HG02588 (cell line): Measurements from ENCODE around the gene SHMT2.
A peak's percentile ranks its signal among the peaks of the same experiment; 100 is the strongest.
"Not testable (repeated sequence)": the region's sequence is repeated elsewhere in the genome, so short reads cannot be mapped to it uniquely, and the experiment has no call there.

Experiments used
- ATAC-seq: cut with Tn5 transposase; IDR thresholded peaks from one replicate; pipeline ENCODE4 v1.9.1; 2021; ENCODE audit warnings: mild to moderate bottlenecking, moderate library complexity; ENCODE audit not compliant: unreplicated experiment

SHMT2 gene

GRCh38 chr12:57258977-57259970, 29.8 kb downstream of the SHMT2 start:
- no peak for ATAC-seq

- no peak for ATAC-seq
Observed at GRCh38 chr12:57260366-57260765, 30.9 kb downstream of the SHMT2 start.

- no peak for ATAC-seq
Observed at GRCh38 chr12:57261428-57261865, 31.9 kb downstream of the SHMT2 start.

GRCh38 chr12:57262126-57262822, 32.8 kb downstream of the SHMT2 start:
- ATAC-seq = no peak

GRCh38 chr12:57263096-57263495, 33.6 kb downstream of the SHMT2 start:
- ATAC-seq = no peak

GRCh38 chr12:57266681-57267080, 37.2 kb downstream of the SHMT2 start:
- no peak for ATAC-seq

DNA sequence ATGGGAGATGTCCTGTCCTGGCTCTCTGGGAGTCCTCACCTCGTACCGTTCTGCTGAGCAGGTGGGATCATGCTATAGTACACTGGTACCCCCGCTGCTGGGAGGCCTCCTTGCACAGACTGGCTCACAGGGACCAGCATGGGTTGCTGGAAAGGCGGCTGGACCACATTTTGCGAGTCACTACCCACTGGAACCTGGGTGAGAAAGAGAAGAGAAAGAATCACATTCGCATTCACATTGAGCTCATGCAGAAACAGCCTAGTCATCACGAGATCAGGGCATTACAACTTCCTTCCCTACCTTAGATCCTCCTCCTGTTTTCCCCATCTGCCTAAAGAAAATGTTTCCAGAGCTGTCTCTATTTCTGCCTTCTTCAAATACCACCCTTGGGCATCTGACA, 38.8 kb downstream of the SHMT2 start:
- ATAC-seq = no peak

DNA sequence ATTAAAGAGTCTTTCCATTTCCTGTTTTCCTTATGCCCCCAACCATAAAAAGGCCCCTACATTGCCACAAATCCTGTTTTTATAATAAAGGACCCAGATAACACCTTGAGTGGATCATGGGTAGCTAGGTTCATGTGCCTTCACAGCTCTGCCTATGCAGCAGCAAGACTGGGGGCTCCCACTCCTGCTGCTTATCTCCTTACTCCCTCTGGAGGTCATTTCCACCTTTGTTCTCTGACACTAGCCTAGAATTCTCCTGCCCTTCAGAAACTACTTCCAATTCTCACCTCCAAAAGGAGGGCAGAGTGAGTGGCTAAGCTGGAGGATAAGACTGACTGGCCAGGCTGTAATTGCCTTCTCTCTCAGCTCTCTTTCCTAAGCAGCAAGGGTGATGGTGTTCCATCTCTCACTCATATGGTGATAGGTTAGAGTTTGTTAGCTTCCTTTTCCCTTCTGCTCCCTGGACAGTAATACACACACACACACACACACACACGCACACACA, 41.5 kb downstream of the SHMT2 start:
- no peak for ATAC-seq

DNA sequence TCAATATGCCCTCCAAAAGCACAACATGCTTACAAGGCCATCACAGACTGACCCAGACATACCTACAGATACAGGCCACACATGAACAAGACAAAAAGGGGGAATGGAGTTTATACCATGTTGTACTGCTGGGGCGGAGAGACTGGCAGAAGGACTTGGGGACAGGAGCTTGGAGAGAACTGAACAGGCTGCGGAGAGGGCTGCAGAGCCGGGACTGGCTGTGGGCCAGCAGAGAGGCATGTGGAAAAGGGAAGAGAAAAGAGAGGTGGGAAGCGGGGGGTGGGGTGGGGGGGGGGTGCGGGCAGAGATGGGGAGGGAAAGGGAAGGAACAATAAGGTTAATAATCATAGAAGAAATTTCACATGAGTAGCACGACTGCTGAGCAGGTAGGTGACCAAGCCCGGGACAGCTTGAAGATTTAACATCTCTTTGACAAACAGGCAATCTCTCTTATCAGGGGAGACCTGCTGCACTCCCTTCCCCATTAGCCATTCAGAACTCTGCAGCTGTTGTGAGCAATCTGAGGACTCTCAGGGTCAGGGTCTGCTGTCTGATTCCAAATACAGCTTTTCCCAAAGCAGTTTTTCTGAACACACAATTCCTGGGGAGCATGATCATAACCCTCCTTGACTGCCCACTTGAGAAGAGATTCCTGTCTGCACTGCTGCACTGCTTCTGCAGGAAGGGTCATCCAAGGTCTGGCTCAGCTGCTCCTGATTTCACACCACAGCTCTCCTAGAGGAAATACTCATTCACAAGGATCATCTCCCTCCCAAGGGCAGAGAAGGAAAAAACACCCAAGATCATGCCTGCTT, 43.0 kb downstream of the SHMT2 start:
- no peak for ATAC-seq

DNA sequence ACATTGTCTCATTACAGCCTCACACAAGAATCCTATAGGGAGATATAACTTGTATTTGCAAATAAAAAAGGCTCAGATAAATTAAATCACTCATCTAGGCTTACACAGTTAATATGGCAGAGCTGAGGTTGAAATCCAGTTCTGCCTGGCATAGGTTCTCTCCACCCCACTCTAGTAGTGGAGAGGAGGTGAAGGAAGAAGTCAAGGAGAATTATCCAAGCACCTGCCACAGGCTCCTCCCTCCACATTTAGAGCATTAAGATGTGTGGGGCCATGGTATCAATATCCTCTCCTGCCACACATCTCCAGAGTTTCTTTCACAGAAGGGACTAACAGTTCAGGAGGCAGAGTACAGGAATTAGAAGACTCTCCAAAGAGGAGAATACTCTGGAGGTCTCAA, 44.0 kb downstream of the SHMT2 start:
- ATAC-seq = no peak

- not testable (repeated sequence) for ATAC-seq
Observed at GRCh38 chr12:57276233-57276632, 46.7 kb downstream of the SHMT2 start.

DNA sequence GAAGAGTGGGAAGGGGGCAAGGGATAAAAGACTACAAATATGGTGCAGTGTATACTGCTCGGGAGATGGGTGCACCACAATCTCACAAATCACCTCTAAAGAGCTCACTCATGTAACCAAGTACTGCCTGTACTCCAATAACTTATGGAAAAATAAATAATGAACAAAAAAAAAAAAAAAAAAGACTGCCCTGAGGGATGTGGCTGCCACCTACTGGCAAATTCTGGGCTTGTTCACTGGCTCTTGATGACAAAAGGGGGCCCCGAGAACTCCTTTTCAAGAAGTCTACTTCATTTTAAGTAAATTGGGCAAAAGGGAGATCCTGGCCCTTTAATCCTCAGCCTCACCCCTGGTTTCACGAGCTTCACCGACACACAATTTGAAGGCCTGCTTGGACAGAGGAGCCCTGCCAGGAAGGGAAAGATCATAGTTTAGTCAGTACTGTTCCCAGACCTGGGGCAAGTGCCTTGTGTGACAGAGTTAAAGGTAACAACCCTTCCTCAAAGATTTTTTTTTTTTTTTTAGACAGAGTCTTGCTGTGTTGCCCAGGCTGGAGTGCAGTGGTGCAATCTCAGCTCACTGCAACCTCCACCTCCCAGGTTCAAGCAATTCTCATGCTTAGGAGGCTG, 47.5 kb downstream of the SHMT2 start:
- no peak for ATAC-seq

- ATAC-seq = no peak
Observed at GRCh38 chr12:57278465-57279381, 49.2 kb downstream of the SHMT2 start.

GRCh38 chr12:57280211-57281062, 50.9 kb downstream of the SHMT2 start:
- peak; percentile 94 for ATAC-seq

- not testable (repeated sequence) for ATAC-seq
Observed at GRCh38 chr12:57282073-57282472, 52.6 kb downstream of the SHMT2 start.
